ENCODE results near the gene RP2.

Gene RP2

GRCh38 chrX:46898207-46898606 is 61.4 kb downstream of the RP2 start:
- H3K27me3 ChIP-seq (ENCODE audit: control insufficient read depth in 1 of 2, insufficient read depth in 2 of 2, low read length in 2 of 2) = no peaks in the 10 kb centered on the region

GRCh38 chrX:46903458-46904242 is 66.8 kb downstream of the RP2 start:
- H3K27me3 ChIP-seq (ENCODE audit: control insufficient read depth in 1 of 2, insufficient read depth in 2 of 2, low read length in 2 of 2) = peaks cover 0 to 10% of the 10 kb centered on the region in 2 donors
- H3K36me3 ChIP-seq (ENCODE audit: insufficient read depth, low read length) = no peaks in the 10 kb centered on the region
- no peaks in the 10 kb centered on the region for H3K4me1 ChIP-seq (ENCODE audit: insufficient read depth, low read length)
- H3K4me3 ChIP-seq (ENCODE audit: low read depth in 1 of 2, low read length in 2 of 2) = peak overlapping the region; percentile 21 to 41
- no peak overlapping the region for H3K27ac ChIP-seq (ENCODE audit: low read depth, low read length)
- no peaks in the 10 kb centered on the region for H3K9me3 ChIP-seq (ENCODE audit: low read length)
- no peak overlapping the region for H3K9ac ChIP-seq (ENCODE audit: low read length)

More at GRCh38 chrX:46898207-46898606, 61.4 kb downstream of the RP2 start:
- Histone ChIP-seq H3K9ac (ENCODE audit: low read length) (no peak overlapping the region), H3K27ac (ENCODE audit: low read depth, low read length) (no peak overlapping the region), H3K4me3 (ENCODE audit: low read depth in 1 of 2, low read length in 2 of 2) (no peak overlapping the region), H3K36me3 (ENCODE audit: insufficient read depth, low read length) (no peaks in the 10 kb centered on the region), H3K9me3 (ENCODE audit: low read length) (no peaks in the 10 kb centered on the region), H3K4me1 (ENCODE audit: insufficient read depth, low read length) (no peaks in the 10 kb centered on the region)

DNA sequence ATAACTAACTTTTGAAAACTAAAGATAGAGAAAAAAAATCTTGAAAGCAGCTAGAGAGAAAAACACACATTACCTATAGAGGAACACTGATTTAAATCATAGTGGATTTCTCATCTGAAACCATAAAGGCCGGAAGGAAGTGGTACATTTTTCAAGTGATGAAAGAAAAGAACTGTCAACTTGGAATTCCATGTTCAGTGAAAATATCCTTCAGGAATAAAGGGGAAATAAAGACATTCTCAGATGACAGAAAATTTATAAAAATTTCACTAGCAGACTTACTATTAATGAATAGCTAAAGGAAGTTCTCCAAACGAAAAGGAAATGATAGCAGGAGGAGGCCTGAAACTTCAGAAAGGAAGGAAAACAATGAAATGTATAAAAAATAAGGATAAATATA is 67.8 kb downstream of the RP2 start:
- Histone ChIP-seq H3K36me3 (ENCODE audit: insufficient read depth, low read length) (no peaks in the 10 kb centered on the region), H3K4me1 (ENCODE audit: insufficient read depth, low read length) (no peaks in the 10 kb centered on the region), H3K27me3 (ENCODE audit: control insufficient read depth in 1 of 2, insufficient read depth in 2 of 2, low read length in 2 of 2) (peaks cover 0 to 10% of the 10 kb centered on the region in 2 donors), H3K9me3 (ENCODE audit: low read length) (no peaks in the 10 kb centered on the region), H3K27ac (ENCODE audit: low read depth, low read length) (no peak overlapping the region), H3K9ac (ENCODE audit: low read length) (no peak overlapping the region), H3K4me3 (ENCODE audit: low read depth in 1 of 2, low read length in 2 of 2) (no peak overlapping the region)

GRCh38 chrX:46910415-46910814 is 73.6 kb downstream of the RP2 start:
- peaks cover 5% of the 10 kb centered on the region for H3K4me1 ChIP-seq (ENCODE audit: insufficient read depth, low read length)

GRCh38 chrX:46912098-46912602 is 75.3 kb downstream of the RP2 start, which contains the start of gene JADE3:
Gene JADE3, plus strand, starts transcription at chrX:46912421. Its CDS starts 72,474 bp downstream, at chrX:46984895.
- Histone ChIP-seq H3K27me3 (ENCODE audit: control insufficient read depth in 1 of 2, insufficient read depth in 2 of 2, low read length in 2 of 2) (peaks cover 4% of the 10 kb centered on the region in 2 donors), H3K9me3 (ENCODE audit: low read length) (no peaks in the 10 kb centered on the region), H3K4me1 (ENCODE audit: insufficient read depth, low read length) (peaks cover 5% of the 10 kb centered on the region), H3K36me3 (ENCODE audit: insufficient read depth, low read length) (no peaks in the 10 kb centered on the region), H3K4me3 (ENCODE audit: low read depth in 1 of 2, low read length in 2 of 2) (peak within 1 kb of the TSS; percentile 49 to 59), H3K9ac (ENCODE audit: low read length) (no peak within 1 kb of the TSS), H3K27ac (ENCODE audit: low read depth, low read length) (no peak within 1 kb of the TSS)

More at GRCh38 chrX:46910415-46910814, 73.6 kb downstream of the RP2 start:
- Histone ChIP-seq H3K9ac (ENCODE audit: low read length) (no peak overlapping the region), H3K9me3 (ENCODE audit: low read length) (no peaks in the 10 kb centered on the region), H3K27me3 (ENCODE audit: control insufficient read depth in 1 of 2, insufficient read depth in 2 of 2, low read length in 2 of 2) (peaks cover 0 to 4% of the 10 kb centered on the region in 2 donors), H3K27ac (ENCODE audit: low read depth, low read length) (no peak overlapping the region), H3K36me3 (ENCODE audit: insufficient read depth, low read length) (no peaks in the 10 kb centered on the region), H3K4me3 (ENCODE audit: low read depth in 1 of 2, low read length in 2 of 2) (no peak overlapping the region)

GRCh38 chrX:46912603-46913491 is 76.0 kb downstream of the RP2 start:
- Histone ChIP-seq H3K36me3 (ENCODE audit: insufficient read depth, low read length) (no peaks in the 10 kb centered on the region), H3K27ac (ENCODE audit: low read depth, low read length) (no peak overlapping the region), H3K27me3 (ENCODE audit: control insufficient read depth in 1 of 2, insufficient read depth in 2 of 2, low read length in 2 of 2) (peaks cover 4% of the 10 kb centered on the region in 2 donors), H3K9ac (ENCODE audit: low read length) (no peak overlapping the region), H3K4me3 (ENCODE audit: low read depth in 1 of 2, low read length in 2 of 2) (peak overlapping the region; percentile 49 to 59), H3K9me3 (ENCODE audit: low read length) (no peaks in the 10 kb centered on the region), H3K4me1 (ENCODE audit: insufficient read depth, low read length) (peaks cover 5% of the 10 kb centered on the region)

GRCh38 chrX:46913667-46914066 is 76.8 kb downstream of the RP2 start:
- Histone ChIP-seq H3K9ac (ENCODE audit: low read length) (no peak overlapping the region), H3K9me3 (ENCODE audit: low read length) (no peaks in the 10 kb centered on the region), H3K4me1 (ENCODE audit: insufficient read depth, low read length) (peaks cover 5% of the 10 kb centered on the region), H3K27ac (ENCODE audit: low read depth, low read length) (no peak overlapping the region), H3K27me3 (ENCODE audit: control insufficient read depth in 1 of 2, insufficient read depth in 2 of 2, low read length in 2 of 2) (peaks cover 4% of the 10 kb centered on the region in 2 donors), H3K4me3 (ENCODE audit: low read depth in 1 of 2, low read length in 2 of 2) (peak overlapping the region; percentile 49 to 59), H3K36me3 (ENCODE audit: insufficient read depth, low read length) (no peaks in the 10 kb centered on the region)

DNA sequence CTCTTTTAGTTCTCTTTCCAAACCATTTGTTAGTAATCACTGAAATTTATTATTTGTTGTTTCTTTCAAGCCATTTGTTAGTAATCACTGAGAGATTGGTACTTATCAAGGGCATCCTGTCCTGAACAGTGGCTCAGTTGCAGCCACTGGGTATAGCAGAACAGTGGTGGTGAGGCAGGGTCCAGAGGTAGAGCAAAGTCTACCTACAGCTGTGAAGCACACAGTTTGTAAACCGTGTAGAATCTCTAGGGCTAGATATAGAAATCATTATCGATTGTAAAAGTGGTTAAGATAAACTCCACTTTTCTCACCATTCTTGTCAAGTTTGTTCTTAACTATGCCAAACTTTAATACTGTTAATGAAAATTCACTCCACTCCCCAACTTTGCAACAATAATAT is 79.4 kb downstream of the RP2 start:
- Histone ChIP-seq H3K27me3 (ENCODE audit: control insufficient read depth in 1 of 2, insufficient read depth in 2 of 2, low read length in 2 of 2) (peaks cover 4% of the 10 kb centered on the region in 2 donors), H3K9ac (ENCODE audit: low read length) (no peak overlapping the region), H3K9me3 (ENCODE audit: low read length) (no peaks in the 10 kb centered on the region), H3K4me1 (ENCODE audit: insufficient read depth, low read length) (peaks cover 5% of the 10 kb centered on the region), H3K27ac (ENCODE audit: low read depth, low read length) (no peak overlapping the region), H3K36me3 (ENCODE audit: insufficient read depth, low read length) (no peaks in the 10 kb centered on the region), H3K4me3 (ENCODE audit: low read depth in 1 of 2, low read length in 2 of 2) (no peak overlapping the region)

DNA sequence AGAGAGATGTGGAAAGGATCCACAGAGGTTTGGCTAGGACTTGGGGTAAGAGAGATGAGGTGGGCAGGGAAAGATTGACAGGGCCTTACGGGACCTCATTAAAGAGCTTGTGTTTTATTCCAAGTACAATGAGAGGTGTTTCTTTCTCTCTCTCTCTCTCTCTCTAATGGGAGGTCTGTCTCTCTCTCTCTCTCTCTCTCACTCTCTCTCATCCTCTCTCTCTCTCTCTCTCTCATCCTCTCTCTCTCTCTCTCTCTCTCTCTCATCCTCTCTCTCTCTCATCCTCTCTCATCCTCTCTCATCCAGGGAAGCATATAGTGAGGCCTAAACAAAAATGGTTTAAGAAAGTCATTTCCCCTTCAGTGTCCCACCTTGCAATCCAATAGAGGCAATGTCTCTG is 80.8 kb downstream of the RP2 start:
- Histone ChIP-seq H3K27ac (ENCODE audit: low read depth, low read length) (no peak overlapping the region), H3K4me3 (ENCODE audit: low read depth in 1 of 2, low read length in 2 of 2) (no peak overlapping the region), H3K27me3 (ENCODE audit: control insufficient read depth in 1 of 2, insufficient read depth in 2 of 2, low read length in 2 of 2) (peaks cover 4% of the 10 kb centered on the region in 2 donors), H3K9me3 (ENCODE audit: low read length) (no peaks in the 10 kb centered on the region), H3K36me3 (ENCODE audit: insufficient read depth, low read length) (no peaks in the 10 kb centered on the region), H3K9ac (ENCODE audit: low read length) (no peak overlapping the region), H3K4me1 (ENCODE audit: insufficient read depth, low read length) (peaks cover 5% of the 10 kb centered on the region)

DNA sequence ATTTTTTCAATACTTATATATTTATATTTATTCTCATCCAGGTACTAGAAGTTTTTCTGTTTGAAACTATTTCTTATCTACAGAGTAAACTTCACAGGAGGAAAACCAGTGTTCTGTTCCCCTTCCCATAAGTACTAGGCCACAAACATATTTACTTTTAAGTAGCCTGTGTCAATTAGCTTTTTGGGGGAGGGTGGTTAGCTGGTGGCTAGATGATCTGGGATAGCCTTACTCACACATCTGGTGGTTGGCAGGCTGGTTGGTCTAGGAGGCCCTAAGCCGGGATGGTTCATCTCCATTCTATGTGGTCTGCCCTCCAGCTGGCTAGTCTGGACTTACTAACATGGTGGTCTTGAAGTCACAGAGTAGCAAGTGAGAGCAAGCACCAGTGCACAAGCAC is 81.6 kb downstream of the RP2 start:
- Histone ChIP-seq H3K4me1 (ENCODE audit: insufficient read depth, low read length) (peaks cover 5% of the 10 kb centered on the region), H3K27me3 (ENCODE audit: control insufficient read depth in 1 of 2, insufficient read depth in 2 of 2, low read length in 2 of 2) (peaks cover 0 to 4% of the 10 kb centered on the region in 2 donors), H3K27ac (ENCODE audit: low read depth, low read length) (no peak overlapping the region), H3K9me3 (ENCODE audit: low read length) (no peaks in the 10 kb centered on the region), H3K4me3 (ENCODE audit: low read depth in 1 of 2, low read length in 2 of 2) (no peak overlapping the region), H3K36me3 (ENCODE audit: insufficient read depth, low read length) (no peaks in the 10 kb centered on the region), H3K9ac (ENCODE audit: low read length) (no peak overlapping the region)

GRCh38 chrX:46920235-46920634 is 83.4 kb downstream of the RP2 start:
- peaks cover 0 to 4% of the 10 kb centered on the region in 2 donors for H3K27me3 ChIP-seq (ENCODE audit: control insufficient read depth in 1 of 2, insufficient read depth in 2 of 2, low read length in 2 of 2)
- no peak overlapping the region for H3K9ac ChIP-seq (ENCODE audit: low read length)
- H3K27ac ChIP-seq (ENCODE audit: low read depth, low read length) = no peak overlapping the region
- no peak overlapping the region for H3K4me3 ChIP-seq (ENCODE audit: low read depth in 1 of 2, low read length in 2 of 2)
- no peaks in the 10 kb centered on the region for H3K36me3 ChIP-seq (ENCODE audit: insufficient read depth, low read length)
- no peaks in the 10 kb centered on the region for H3K4me1 ChIP-seq (ENCODE audit: insufficient read depth, low read length)
- H3K9me3 ChIP-seq (ENCODE audit: low read length) = no peaks in the 10 kb centered on the region

Measured in muscle layer of colon (tissue), 2 donors.